Gastroesophageal sphincter (tissue), 4 donors: Measurements from ENCODE around the gene FLNC. TPM values are rescaled to one million over a fixed set of nuclear protein-coding genes. Genes with fewer than 3 reads are reported as not detected.
A peak's percentile ranks its signal among the peaks of the same experiment; 100 is the strongest.

ENCODE experiments used
- ATAC-seq: fragments of 150-250 bp; one replicate; pipeline ENCODE4 v1.9.1; 2016; ENCODE audit warnings: mild to moderate bottlenecking, moderate library complexity
- H3K27ac ChIP-seq, 4 donors: fragments of 200-600 bp; sonication (generic) in 3 of 4; 1 replicate in 3 of 4; 2 replicates in 1 of 4; pipeline ENCODE4 v1.5.1; 2016 to 2019
- H3K27me3 ChIP-seq: fragments of 200-600 bp; sonication (generic); one replicate; pipeline ENCODE4 v1.5.1; 2019
- H3K36me3 ChIP-seq, 2 donors: fragments of 200-600 bp; sonication (generic); one replicate each; pipeline ENCODE4 v1.5.1; 2019; ENCODE audit warnings: control low read depth in 1 of 2
- H3K4me1 ChIP-seq, 3 donors: fragments of 200-600 bp; sonication (generic); 1 replicate in 2 of 3; 2 replicates in 1 of 3; pipeline ENCODE4 v1.5.1; 2016 to 2019; ENCODE audit warnings: control low read depth in 2 of 3
- H3K4me3 ChIP-seq, 2 donors: fragments of 200-600 bp; sonication (generic); one replicate each; pipeline ENCODE4 v1.5.1; 2019; ENCODE audit warnings: mild to moderate bottlenecking in 1 of 2, moderate library complexity in 1 of 2
- H3K9me3 ChIP-seq, 3 donors: fragments of 200-600 bp; sonication (generic); one replicate each; pipeline ENCODE4 v1.5.1; 2017 to 2019; ENCODE audit warnings: control low read depth in 2 of 3
- EP300 ChIP-seq: sonication (generic); formaldehyde crosslinking; IDR thresholded peaks from one replicate; pipeline ENCODE4 v1.6.1; 2017; ENCODE audit warnings: antibody characterized with exemption, mild to moderate bottlenecking
- POLR2A ChIP-seq, 2 donors: fragments of 450-650 bp; IDR thresholded peaks; one replicate each; pipeline ENCODE4 v1.6.1; 2017; ENCODE audit warnings: antibody characterized with exemption in 2 of 2, mild to moderate bottlenecking in 2 of 2, moderate library complexity in 1 of 2
- POLR2AphosphoS5 ChIP-seq: sonication (generic); formaldehyde crosslinking; IDR thresholded peaks from one replicate; pipeline ENCODE4 v1.6.1; 2017; ENCODE audit warnings: antibody characterized with exemption
- WGBS, 2 donors: methylation state at CpG; one replicate each; pipeline ENCODE4 v1.1.5; 2018; ENCODE audit warnings: low coverage in 1 of 2; 5-methylcytosine and 5-hydroxymethylcytosine counted together
- total RNA-seq, 4 donors: library from RNA; depleted of rRNA; stranded (reverse); fragments of >200 nt; gene quantifications; one replicate each; pipeline ENCODE4 v1.1.0, GENCODE V29; 2016
- TF ChIP-seq, protein P1 (sequence below), 4 experiments: fragments of 200-600 bp in 2 of 4; fragments of 450-650 bp in 2 of 4; sonication (generic) in 1 of 4; IDR thresholded peaks; one replicate each; pipeline ENCODE4 v1.5.1; 2017 to 2019; ENCODE audit warnings: antibody characterized with exemption in 4 of 4, mild to moderate bottlenecking in 2 of 4, moderate library complexity in 2 of 4

The FLNC gene
- total RNA-seq, 4 donors from 2014 or later, result 308 to 1,162 (median 401) TPM

DNA sequence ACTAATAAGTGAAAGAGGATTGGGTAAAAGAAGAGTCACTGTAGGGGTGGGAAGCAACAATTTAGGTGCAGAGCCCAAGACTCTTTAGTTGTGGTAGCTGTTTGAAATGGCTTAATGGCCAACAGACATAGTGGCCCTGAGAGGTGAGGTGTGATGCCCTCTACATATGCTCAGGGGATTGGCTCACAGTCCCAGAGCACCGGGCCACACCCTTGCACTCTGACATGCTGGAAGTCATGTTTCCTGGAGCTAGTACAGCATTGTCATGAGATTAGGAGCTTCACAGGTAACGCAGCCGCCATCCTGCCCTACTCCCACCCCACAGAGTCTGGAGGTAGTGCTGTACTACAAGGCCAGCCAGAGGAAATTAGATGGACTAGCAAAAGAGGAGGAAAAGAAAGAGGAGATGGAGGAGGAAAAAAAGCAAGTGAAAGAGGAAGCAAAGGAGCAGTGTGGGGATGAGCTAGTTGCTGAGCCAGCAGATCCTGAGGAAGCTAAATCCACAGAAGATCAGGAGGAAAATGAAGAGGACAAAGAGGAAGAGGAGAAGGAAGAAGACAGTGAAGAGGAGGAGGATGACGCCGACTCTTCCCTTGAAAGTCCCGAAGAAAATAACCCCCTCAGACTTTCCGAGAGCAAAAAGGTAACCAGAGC lies 14.8 kb upstream of the FLNC start:
- WGBS, 2 donors, result 76 to 97% methylated on average over 5 of the region's 7 CpGs
- TF ChIP-seq, protein P1, sequence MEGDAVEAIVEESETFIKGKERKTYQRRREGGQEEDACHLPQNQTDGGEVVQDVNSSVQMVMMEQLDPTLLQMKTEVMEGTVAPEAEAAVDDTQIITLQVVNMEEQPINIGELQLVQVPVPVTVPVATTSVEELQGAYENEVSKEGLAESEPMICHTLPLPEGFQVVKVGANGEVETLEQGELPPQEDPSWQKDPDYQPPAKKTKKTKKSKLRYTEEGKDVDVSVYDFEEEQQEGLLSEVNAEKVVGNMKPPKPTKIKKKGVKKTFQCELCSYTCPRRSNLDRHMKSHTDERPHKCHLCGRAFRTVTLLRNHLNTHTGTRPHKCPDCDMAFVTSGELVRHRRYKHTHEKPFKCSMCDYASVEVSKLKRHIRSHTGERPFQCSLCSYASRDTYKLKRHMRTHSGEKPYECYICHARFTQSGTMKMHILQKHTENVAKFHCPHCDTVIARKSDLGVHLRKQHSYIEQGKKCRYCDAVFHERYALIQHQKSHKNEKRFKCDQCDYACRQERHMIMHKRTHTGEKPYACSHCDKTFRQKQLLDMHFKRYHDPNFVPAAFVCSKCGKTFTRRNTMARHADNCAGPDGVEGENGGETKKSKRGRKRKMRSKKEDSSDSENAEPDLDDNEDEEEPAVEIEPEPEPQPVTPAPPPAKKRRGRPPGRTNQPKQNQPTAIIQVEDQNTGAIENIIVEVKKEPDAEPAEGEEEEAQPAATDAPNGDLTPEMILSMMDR (IDR thresholded peaks at IDR 0.05), result no peak
- TF ChIP-seq EP300 (no peak), POLR2AphosphoS5 (no peak), POLR2A (IDR thresholded peaks at IDR 0.05) (no peak)
- H3K4me1 ChIP-seq, result no peaks in the 10 kb centered on the region
- no peak overlapping the region for H3K27ac ChIP-seq
- no peak overlapping the region for H3K4me3 ChIP-seq
- ATAC-seq, result no peak
- H3K36me3 ChIP-seq, result peaks cover 0 to 5% of the 10 kb centered on the region in 2 donors
- H3K9me3 ChIP-seq, result no peaks in the 10 kb centered on the region
- no peaks in the 10 kb centered on the region for H3K27me3 ChIP-seq

DNA sequence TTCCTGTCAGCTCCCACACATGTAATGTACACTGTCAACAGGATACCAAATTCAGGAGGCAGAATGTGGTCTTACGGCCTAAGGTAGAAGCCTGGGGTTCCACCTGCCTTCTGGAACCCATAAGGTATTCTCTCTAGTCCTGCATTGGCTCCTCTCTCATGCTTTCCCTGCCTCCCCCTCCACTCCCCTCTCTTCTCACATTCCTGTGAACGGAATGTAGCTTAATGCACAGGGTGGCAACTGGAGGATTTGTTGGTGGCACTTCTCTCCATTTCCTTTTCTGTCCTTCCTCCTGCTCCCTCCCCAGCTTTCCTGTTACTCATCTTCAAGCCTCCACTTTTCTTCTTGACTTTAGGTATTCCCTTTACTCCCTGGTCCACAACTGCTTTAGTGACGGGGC lies 11.5 kb upstream of the FLNC start:
- ATAC-seq, result no peak
- 64 to 71% methylated on average over 2 of the region's 3 CpGs for WGBS, 2 donors
- Histone ChIP-seq H3K9me3 (no peaks in the 10 kb centered on the region), H3K27me3 (no peaks in the 10 kb centered on the region), H3K27ac (no peak overlapping the region), H3K36me3 (no peaks in the 10 kb centered on the region), H3K4me3 (no peak overlapping the region), H3K4me1 (no peaks in the 10 kb centered on the region)
- no peak for TF ChIP-seq POLR2A (IDR thresholded peaks at IDR 0.05)
- TF ChIP-seq EP300, result no peak
- TF ChIP-seq, protein P1 (IDR thresholded peaks at IDR 0.05), result no peak
- no peak for TF ChIP-seq POLR2AphosphoS5

DNA sequence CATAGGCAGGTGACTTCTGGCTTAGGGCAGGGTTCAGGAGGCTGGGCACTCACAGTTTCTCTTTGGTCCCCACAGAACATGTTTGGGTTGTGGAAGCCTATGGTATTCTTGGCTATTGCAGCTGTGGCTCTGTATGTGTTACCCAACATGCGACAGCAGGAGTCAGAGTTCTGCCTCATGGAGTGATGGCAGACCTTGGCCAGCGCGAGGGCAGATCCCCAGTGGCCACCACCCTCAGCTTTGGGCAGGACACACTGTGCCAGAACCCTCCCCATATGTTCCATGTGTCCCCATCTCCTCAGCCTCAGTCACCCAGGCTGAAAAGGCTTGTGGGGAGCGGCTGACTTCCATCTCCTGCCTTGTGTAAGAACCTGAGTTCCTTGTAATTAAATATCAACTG lies 8.5 kb upstream of the FLNC start:
- Histone ChIP-seq H3K27me3 (no peaks in the 10 kb centered on the region), H3K4me1 (no peaks in the 10 kb centered on the region), H3K9me3 (no peaks in the 10 kb centered on the region), H3K4me3 (no peak overlapping the region), H3K36me3 (no peaks in the 10 kb centered on the region), H3K27ac (no peak overlapping the region)
- ATAC-seq, result no peak
- TF ChIP-seq EP300 (no peak), POLR2A (IDR thresholded peaks at IDR 0.05) (no peak), POLR2AphosphoS5 (no peak)
- TF ChIP-seq, protein P1 (IDR thresholded peaks at IDR 0.05), result no peak
- no CpG with 5 or more reads among the region's 4 CpGs for WGBS, 2 donors

DNA sequence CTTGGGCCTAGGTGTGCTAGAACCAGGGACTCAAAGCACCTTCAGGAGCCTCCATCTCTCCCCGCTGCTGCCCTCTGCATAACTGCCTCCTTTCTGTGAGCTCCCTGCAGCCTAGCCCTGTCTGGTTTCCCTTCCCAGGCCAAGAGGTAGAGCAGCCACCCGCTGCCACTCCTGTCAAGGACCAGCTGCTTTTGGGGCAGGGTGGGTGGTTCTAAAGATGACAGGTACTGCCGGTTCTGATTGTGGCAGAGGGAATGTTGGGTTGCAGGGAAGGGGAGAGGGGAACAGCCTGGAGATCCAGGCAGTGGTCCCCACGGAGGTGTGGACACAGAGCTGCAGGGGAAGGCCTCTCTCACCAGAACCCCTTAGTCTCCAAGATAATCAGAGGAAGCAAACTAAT lies 3.7 kb upstream of the FLNC start:
- 90% methylated on average over 2 of the region's 4 CpGs; no CpG with 5 or more reads in 1 of the 2 donors for WGBS, 2 donors
- no peak for ATAC-seq
- no peak overlapping the region for H3K4me3 ChIP-seq

More for the DNA sequence above, 3.7 kb upstream of the FLNC start:
- no peaks in the 10 kb centered on the region for H3K27me3 ChIP-seq
- TF ChIP-seq, protein P1 (IDR thresholded peaks at IDR 0.05), result no peak
- no peak for TF ChIP-seq POLR2A (IDR thresholded peaks at IDR 0.05)
- no peak for TF ChIP-seq EP300
- no peak for TF ChIP-seq POLR2AphosphoS5
- H3K27ac ChIP-seq, result peak overlapping the region in 2 of 4 donors; percentile 95 to 96
- H3K4me1 ChIP-seq, result peaks cover 3 to 44% (median 15%) of the 10 kb centered on the region in 3 donors
- no peaks in the 10 kb centered on the region for H3K9me3 ChIP-seq
- H3K36me3 ChIP-seq, result no peaks in the 10 kb centered on the region
